A673 (cell line): ENCODE measurements around the gene GSX2. TPM values are rescaled to one million over a fixed set of nuclear protein-coding genes. Genes with fewer than 3 reads are reported as not detected.

Experiments
- BruUV-seq: library from RNA; stranded (reverse); fragments of 400-500 nt; replicated peaks from 2 replicates; lab custom pipeline; 2021; lab: Mats Ljungman, UMichigan
- CTCF ChIA-PET: fragments of 300-600 bp; sonication (Branson Sonifier 250); formaldehyde crosslinking; loops from one replicate; lab custom pipeline; 2022; ENCODE audit warnings: antibody characterized with exemption; lab: Charles Lee
- POLR2A ChIA-PET: fragments of 300-600 bp; sonication (Branson Sonifier 250); formaldehyde crosslinking; loops from one replicate; lab custom pipeline; 2022; ENCODE audit warnings: antibody characterized with exemption; ENCODE audit not compliant: low non-redundant PET; lab: Charles Lee
- DNase-seq: peaks from one replicate; pipeline ENCODE4 v3.0.0-alpha.2; 2015; ENCODE audit warnings: low spot score
- H3K27ac ChIP-seq: fragments of 200-600 bp; sonication (generic); 2 replicates; pipeline ENCODE4 v1.5.1; 2016; ENCODE audit warnings: mixed run types, low read depth, mild to moderate bottlenecking, mixed read lengths, antibody characterized with exemption, low read length; ENCODE audit not compliant: poor library complexity, severe bottlenecking
- H3K27me3 ChIP-seq: fragments of 200-600 bp; sonication (generic); replicated peaks from 2 replicates; pipeline ENCODE4 v1.6.1; 2017; ENCODE audit warnings: mixed run types, low read depth, mild to moderate bottlenecking, mixed read lengths, antibody characterized with exemption, low read length; ENCODE audit not compliant: insufficient read depth, poor library complexity
- H3K36me3 ChIP-seq: fragments of 200-600 bp; sonication (generic); 2 replicates; pipeline ENCODE4 v1.6.1; 2016; ENCODE audit warnings: mixed run types, mild to moderate bottlenecking, mixed read lengths, antibody characterized with exemption, low read length; ENCODE audit not compliant: insufficient read depth, poor library complexity, severe bottlenecking
- H3K4me1 ChIP-seq: fragments of 200-600 bp; sonication (generic); 2 replicates; pipeline ENCODE4 v1.6.1; 2017; ENCODE audit warnings: mixed run types, mild to moderate bottlenecking, mixed read lengths, antibody characterized with exemption, low read length; ENCODE audit not compliant: insufficient read depth, poor library complexity, severe bottlenecking
- H3K4me3 ChIP-seq: fragments of 200-600 bp; sonication (generic); 2 replicates; pipeline ENCODE4 v1.5.1; 2016; ENCODE audit warnings: low read depth, mixed run types, mild to moderate bottlenecking, mixed read lengths, low read length; ENCODE audit not compliant: poor library complexity, severe bottlenecking
- H3K9me3 ChIP-seq: fragments of 200-600 bp; sonication (generic); 2 replicates; pipeline ENCODE4 v1.6.1; 2016; ENCODE audit warnings: mixed run types, low read depth, mild to moderate bottlenecking, mixed read lengths, antibody characterized with exemption, low read length; ENCODE audit not compliant: poor library complexity, severe bottlenecking
- EZH2 ChIP-seq: fragments of 200-600 bp; sonication (generic); IDR thresholded peaks from 2 replicates; pipeline ENCODE4 v1.6.1; 2017; ENCODE audit warnings: borderline replicate concordance, low read depth, mild to moderate bottlenecking, mixed read lengths, antibody characterized with exemption, low read length; ENCODE audit not compliant: poor library complexity, severe bottlenecking
- intact Hi-C: fragments of 100-400 bp; cut with micrococcal nuclease; formaldehyde crosslinking; loops from one replicate; pipeline ENCODE4 v1.10.0; 2022; ENCODE audit not compliant: unreplicated experiment
- total RNA-seq: library from RNA; stranded (reverse); gene quantifications from 2 replicates; pipeline ENCODE4 v1.2.3, GENCODE V29; 2021
- TF ChIP-seq, protein P1 (sequence below): fragments of 300-800, 200-600 bp; sonication (generic); conservative IDR thresholded peaks from 2 replicates; pipeline ENCODE4 v1.5.1; 2017; ENCODE audit warnings: low read depth, mild to moderate bottlenecking, antibody characterized with exemption, low read length, moderate library complexity, mixed read lengths

The GSX2 gene
- total RNA-seq, 1 experiment from 2014 or later, result not detected

DNA sequence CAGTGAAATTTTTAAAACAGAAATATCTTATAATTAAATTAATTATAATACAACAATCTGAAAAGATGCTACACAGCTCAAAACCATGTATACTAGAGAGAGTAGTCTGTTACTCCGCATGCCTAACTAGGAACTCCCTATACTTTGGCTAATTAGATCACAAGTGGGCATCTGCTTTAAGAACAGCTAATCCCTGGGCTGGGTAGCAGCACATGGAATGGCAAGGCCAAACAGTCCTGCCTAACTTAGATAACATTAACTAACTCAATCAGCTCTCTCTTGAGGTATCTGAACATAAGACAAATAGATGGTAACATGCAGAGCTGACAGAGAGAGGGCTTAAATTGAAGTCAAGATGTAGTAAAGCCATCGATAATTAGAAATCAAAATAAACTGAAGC, 45.5 kb upstream of the GSX2 start:
- no TSS peak for BruUV-seq
- intact Hi-C loops, result no loop called here
- no peak for TF ChIP-seq EZH2
- TF ChIP-seq, protein P1, sequence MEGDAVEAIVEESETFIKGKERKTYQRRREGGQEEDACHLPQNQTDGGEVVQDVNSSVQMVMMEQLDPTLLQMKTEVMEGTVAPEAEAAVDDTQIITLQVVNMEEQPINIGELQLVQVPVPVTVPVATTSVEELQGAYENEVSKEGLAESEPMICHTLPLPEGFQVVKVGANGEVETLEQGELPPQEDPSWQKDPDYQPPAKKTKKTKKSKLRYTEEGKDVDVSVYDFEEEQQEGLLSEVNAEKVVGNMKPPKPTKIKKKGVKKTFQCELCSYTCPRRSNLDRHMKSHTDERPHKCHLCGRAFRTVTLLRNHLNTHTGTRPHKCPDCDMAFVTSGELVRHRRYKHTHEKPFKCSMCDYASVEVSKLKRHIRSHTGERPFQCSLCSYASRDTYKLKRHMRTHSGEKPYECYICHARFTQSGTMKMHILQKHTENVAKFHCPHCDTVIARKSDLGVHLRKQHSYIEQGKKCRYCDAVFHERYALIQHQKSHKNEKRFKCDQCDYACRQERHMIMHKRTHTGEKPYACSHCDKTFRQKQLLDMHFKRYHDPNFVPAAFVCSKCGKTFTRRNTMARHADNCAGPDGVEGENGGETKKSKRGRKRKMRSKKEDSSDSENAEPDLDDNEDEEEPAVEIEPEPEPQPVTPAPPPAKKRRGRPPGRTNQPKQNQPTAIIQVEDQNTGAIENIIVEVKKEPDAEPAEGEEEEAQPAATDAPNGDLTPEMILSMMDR, result no peak
- no peak for DNase-seq
- ChIA-PET CTCF (no interaction called here), POLR2A (no interaction called here)
- Histone ChIP-seq H3K27me3 (no peaks in the 10 kb centered on the region), H3K27ac (no peak overlapping the region), H3K36me3 (no peaks in the 10 kb centered on the region), H3K9me3 (no peaks in the 10 kb centered on the region), H3K4me3 (no peak overlapping the region), H3K4me1 (no peaks in the 10 kb centered on the region)

DNA sequence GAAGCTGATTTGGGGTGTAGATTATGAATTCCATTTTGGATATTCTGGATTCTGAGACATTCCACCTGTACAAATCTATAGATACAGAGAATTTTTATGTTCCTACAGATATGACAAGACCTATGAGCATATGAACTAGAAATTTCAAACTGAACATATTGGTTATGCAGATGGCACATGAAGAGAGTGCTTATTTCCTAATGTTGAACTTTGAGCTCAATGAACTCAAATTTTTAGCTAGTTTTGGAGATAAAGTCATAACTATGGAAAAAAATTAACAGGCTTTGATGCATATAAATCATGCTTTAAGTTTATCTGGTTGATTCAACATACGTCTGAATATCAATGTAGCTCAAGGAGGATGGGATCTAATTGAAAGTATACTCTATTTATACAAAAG, 44.5 kb upstream of the GSX2 start:
- no peak overlapping the region for H3K27ac ChIP-seq
- no peak overlapping the region for H3K4me3 ChIP-seq
- no peaks in the 10 kb centered on the region for H3K4me1 ChIP-seq
- no peaks in the 10 kb centered on the region for H3K36me3 ChIP-seq
- H3K27me3 ChIP-seq, result no peaks in the 10 kb centered on the region
- intact Hi-C loops, result no loop called here
- CTCF ChIA-PET, result no interaction called here
- no peak for DNase-seq
- POLR2A ChIA-PET, result no interaction called here
- TF ChIP-seq, protein P1, result no peak
- TF ChIP-seq EZH2, result no peak
- BruUV-seq, result no TSS peak
- H3K9me3 ChIP-seq, result no peaks in the 10 kb centered on the region

DNA sequence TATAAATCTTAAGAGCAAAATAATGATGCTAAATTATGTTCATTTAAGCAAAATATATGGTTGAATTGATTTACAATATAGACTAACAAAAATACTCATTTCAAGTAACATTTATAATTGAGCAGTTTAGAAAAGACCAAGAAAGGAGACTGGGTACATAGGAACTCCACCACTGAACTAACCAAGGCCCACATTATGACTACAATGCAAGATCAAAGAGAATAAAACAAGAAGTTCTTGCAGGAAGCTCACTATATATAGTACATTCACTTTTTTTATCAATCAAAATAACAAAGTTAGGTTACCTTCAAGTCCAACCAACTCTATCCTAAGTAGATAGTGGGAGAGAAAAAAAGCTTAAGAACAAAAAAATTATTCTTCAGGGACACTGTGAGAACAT, 43.6 kb upstream of the GSX2 start:
- CTCF ChIA-PET, result no interaction called here
- Histone ChIP-seq H3K4me3 (no peak overlapping the region), H3K9me3 (no peaks in the 10 kb centered on the region), H3K36me3 (no peaks in the 10 kb centered on the region), H3K27me3 (no peaks in the 10 kb centered on the region), H3K4me1 (no peaks in the 10 kb centered on the region), H3K27ac (no peak overlapping the region)
- POLR2A ChIA-PET, result no interaction called here
- no peak for DNase-seq
- no peak for TF ChIP-seq EZH2
- TF ChIP-seq, protein P1, result no peak
- intact Hi-C loops, result no loop called here
- BruUV-seq, result no TSS peak
